ENCODE results near the gene BTC. TPM values are rescaled to one million over a fixed set of nuclear protein-coding genes. Genes with fewer than 3 reads are reported as not detected.

BTC gene
- total RNA-seq, 1 experiment from 2014 or later: not detected

- no peak overlapping the region for H2AFZ ChIP-seq (ENCODE audit: low read length)
- no peak overlapping the region for H4K5ac ChIP-seq (ENCODE audit: insufficient read length, low read depth, low read length)
- no peaks in the 10 kb centered on the region for H4K20me1 ChIP-seq (ENCODE audit: control insufficient read depth, insufficient read depth, insufficient read length)
- Mint-ChIP-seq H3K27ac (no peak overlapping the region), H3K4me3 (no peak overlapping the region), H3K9me3 (no peaks in the 10 kb centered on the region), H3K27me3 (ENCODE audit: low read depth) (no peaks in the 10 kb centered on the region), H3K36me3 (ENCODE audit: insufficient read depth in 1 of 3, low read depth in 3 of 3) (no peaks in the 10 kb centered on the region), H3K4me1 (no peaks in the 10 kb centered on the region)
- no peaks in the 10 kb centered on the region for H3K79me1 ChIP-seq (ENCODE audit: insufficient read depth, low read depth, low read length, poor library complexity, severe bottlenecking)
- no peak overlapping the region for H3K4ac ChIP-seq (ENCODE audit: low read depth, low read length)
- no peak for DNase-seq
- H3K23me2 ChIP-seq (ENCODE audit: insufficient read length, low read depth, low read length, poor library complexity, severe bottlenecking): no peaks in the 10 kb centered on the region
- H3K18ac ChIP-seq (ENCODE audit: insufficient read length, low read depth, low read length): no peak overlapping the region
- WGBS (ENCODE audit: extremely low coverage, insufficient read length, low lambda C conversion rate): no CpG with 5 or more reads among the region's 2 CpGs
- no peaks in the 10 kb centered on the region for H3K79me2 ChIP-seq (ENCODE audit: insufficient read depth, low read length)
- H2AK5ac ChIP-seq (ENCODE audit: insufficient read length, low read length): no peak overlapping the region
- H3T11ph ChIP-seq (ENCODE audit: low read length): no peak overlapping the region
- TF ChIP-seq CTCF (conservative IDR thresholded peaks at IDR 0.05): no peak
- H2BK120ac ChIP-seq (ENCODE audit: low read depth, low read length, poor library complexity, severe bottlenecking): no peak overlapping the region
- no peak overlapping the region for H2BK5ac ChIP-seq (ENCODE audit: insufficient read length, low read length)
- H3K56ac ChIP-seq (ENCODE audit: insufficient read length, low read depth, low read length): no peak overlapping the region
- no peak overlapping the region for H2BK20ac ChIP-seq (ENCODE audit: low read depth, low read length, poor library complexity, severe bottlenecking)
- no peak overlapping the region for H4K8ac ChIP-seq (replicated peaks; ENCODE audit: insufficient read length, low read depth, low read length)
- H3K4me1 ChIP-seq (ENCODE audit: insufficient read depth, low read length): no peaks in the 10 kb centered on the region
- no peaks in the 10 kb centered on the region for H3K27me3 ChIP-seq (ENCODE audit: insufficient read depth, low read length)
- no peak overlapping the region for H3K23ac ChIP-seq (ENCODE audit: insufficient read length, low read depth, low read length)
- H3K9me3 ChIP-seq (ENCODE audit: control insufficient read depth, low read depth, low read length): no peaks in the 10 kb centered on the region
- no peak overlapping the region for H3K27ac ChIP-seq (ENCODE audit: insufficient read length, low read depth, low read length)
- no peak overlapping the region for H3K4me2 ChIP-seq (ENCODE audit: insufficient read depth, insufficient read length, low read length)
- H4K91ac ChIP-seq (ENCODE audit: insufficient read length, low read depth, low read length): no peak overlapping the region
- no peak overlapping the region for H3K9ac ChIP-seq (ENCODE audit: extremely low read depth, insufficient read length, low read length)
- no peak overlapping the region for H2BK15ac ChIP-seq (ENCODE audit: low read depth, low read length)
- H3K14ac ChIP-seq (ENCODE audit: insufficient read depth, low read length): no peak overlapping the region
- no peak overlapping the region for H2BK12ac ChIP-seq (ENCODE audit: insufficient read length, low read depth, low read length)
Measured at GRCh38 chr4:74764119-74764518, 30.2 kb downstream of the BTC start.
